Measurements from ENCODE around the gene CFAP43.

DNA sequence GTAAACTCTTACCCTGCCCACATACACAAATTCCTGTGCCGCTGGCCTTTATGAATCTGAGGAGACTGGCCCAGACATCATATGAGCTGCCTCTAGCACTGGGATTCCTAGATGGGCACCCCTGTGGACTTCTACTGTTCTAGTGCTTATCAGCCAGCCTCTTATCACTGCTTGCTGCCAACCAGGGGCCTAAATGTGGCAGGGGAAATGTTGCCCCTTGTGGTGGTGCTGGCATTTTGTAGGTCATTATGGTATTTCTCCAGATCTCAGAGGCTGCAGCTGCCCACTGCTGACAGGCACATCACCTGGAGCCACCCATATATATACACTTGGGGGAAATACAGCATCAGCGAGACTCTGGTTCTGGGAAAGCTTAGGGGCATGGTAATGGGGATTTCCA is 104.8 kb downstream of the CFAP43 start:
- no peak for TF ChIP-seq RXRA (IDR thresholded peaks at IDR 0.05)
- TF ChIP-seq, protein P1, sequence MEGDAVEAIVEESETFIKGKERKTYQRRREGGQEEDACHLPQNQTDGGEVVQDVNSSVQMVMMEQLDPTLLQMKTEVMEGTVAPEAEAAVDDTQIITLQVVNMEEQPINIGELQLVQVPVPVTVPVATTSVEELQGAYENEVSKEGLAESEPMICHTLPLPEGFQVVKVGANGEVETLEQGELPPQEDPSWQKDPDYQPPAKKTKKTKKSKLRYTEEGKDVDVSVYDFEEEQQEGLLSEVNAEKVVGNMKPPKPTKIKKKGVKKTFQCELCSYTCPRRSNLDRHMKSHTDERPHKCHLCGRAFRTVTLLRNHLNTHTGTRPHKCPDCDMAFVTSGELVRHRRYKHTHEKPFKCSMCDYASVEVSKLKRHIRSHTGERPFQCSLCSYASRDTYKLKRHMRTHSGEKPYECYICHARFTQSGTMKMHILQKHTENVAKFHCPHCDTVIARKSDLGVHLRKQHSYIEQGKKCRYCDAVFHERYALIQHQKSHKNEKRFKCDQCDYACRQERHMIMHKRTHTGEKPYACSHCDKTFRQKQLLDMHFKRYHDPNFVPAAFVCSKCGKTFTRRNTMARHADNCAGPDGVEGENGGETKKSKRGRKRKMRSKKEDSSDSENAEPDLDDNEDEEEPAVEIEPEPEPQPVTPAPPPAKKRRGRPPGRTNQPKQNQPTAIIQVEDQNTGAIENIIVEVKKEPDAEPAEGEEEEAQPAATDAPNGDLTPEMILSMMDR (IDR thresholded peaks at IDR 0.05; ENCODE audit: low read depth, low read length, missing input control) = peak; percentile 16
- no peak for TF ChIP-seq JUND (IDR thresholded peaks at IDR 0.05)
- TF ChIP-seq, protein P2, sequence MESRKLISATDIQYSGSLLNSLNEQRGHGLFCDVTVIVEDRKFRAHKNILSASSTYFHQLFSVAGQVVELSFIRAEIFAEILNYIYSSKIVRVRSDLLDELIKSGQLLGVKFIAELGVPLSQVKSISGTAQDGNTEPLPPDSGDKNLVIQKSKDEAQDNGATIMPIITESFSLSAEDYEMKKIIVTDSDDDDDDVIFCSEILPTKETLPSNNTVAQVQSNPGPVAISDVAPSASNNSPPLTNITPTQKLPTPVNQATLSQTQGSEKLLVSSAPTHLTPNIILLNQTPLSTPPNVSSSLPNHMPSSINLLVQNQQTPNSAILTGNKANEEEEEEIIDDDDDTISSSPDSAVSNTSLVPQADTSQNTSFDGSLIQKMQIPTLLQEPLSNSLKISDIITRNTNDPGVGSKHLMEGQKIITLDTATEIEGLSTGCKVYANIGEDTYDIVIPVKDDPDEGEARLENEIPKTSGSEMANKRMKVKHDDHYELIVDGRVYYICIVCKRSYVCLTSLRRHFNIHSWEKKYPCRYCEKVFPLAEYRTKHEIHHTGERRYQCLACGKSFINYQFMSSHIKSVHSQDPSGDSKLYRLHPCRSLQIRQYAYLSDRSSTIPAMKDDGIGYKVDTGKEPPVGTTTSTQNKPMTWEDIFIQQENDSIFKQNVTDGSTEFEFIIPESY (IDR thresholded peaks at IDR 0.05) = no peak
- TF ChIP-seq RAD21 (IDR thresholded peaks at IDR 0.05) = peak in 1 of 2 donors; percentile 31
- no peak for TF ChIP-seq HNF4A (conservative IDR thresholded peaks at IDR 0.05)
- TF ChIP-seq, protein P3, sequence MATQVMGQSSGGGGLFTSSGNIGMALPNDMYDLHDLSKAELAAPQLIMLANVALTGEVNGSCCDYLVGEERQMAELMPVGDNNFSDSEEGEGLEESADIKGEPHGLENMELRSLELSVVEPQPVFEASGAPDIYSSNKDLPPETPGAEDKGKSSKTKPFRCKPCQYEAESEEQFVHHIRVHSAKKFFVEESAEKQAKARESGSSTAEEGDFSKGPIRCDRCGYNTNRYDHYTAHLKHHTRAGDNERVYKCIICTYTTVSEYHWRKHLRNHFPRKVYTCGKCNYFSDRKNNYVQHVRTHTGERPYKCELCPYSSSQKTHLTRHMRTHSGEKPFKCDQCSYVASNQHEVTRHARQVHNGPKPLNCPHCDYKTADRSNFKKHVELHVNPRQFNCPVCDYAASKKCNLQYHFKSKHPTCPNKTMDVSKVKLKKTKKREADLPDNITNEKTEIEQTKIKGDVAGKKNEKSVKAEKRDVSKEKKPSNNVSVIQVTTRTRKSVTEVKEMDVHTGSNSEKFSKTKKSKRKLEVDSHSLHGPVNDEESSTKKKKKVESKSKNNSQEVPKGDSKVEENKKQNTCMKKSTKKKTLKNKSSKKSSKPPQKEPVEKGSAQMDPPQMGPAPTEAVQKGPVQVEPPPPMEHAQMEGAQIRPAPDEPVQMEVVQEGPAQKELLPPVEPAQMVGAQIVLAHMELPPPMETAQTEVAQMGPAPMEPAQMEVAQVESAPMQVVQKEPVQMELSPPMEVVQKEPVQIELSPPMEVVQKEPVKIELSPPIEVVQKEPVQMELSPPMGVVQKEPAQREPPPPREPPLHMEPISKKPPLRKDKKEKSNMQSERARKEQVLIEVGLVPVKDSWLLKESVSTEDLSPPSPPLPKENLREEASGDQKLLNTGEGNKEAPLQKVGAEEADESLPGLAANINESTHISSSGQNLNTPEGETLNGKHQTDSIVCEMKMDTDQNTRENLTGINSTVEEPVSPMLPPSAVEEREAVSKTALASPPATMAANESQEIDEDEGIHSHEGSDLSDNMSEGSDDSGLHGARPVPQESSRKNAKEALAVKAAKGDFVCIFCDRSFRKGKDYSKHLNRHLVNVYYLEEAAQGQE (IDR thresholded peaks at IDR 0.05) = no peak
- TF ChIP-seq, protein P4, sequence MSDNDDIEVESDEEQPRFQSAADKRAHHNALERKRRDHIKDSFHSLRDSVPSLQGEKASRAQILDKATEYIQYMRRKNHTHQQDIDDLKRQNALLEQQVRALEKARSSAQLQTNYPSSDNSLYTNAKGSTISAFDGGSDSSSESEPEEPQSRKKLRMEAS (IDR thresholded peaks at IDR 0.05) = no peak
- no peak for TF ChIP-seq TAF1 (conservative IDR thresholded peaks at IDR 0.05)
- no peak for TF ChIP-seq GABPA (IDR thresholded peaks at IDR 0.05 in 1 of 2, conservative IDR thresholded peaks at IDR 0.05 in 1 of 2)
- no peak for TF ChIP-seq YY1 (IDR thresholded peaks at IDR 0.05)

Data from liver (tissue), 3 donors.